Stomach (tissue), 4 donors: Measurements from ENCODE around the gene KCNQ4.

ENCODE experiments used
- EP300 ChIP-seq: sonication (generic); formaldehyde crosslinking; IDR thresholded peaks from one replicate; pipeline ENCODE4 v1.6.1; 2017; ENCODE audit warnings: antibody characterized with exemption
- POLR2A ChIP-seq, 4 donors: fragments of 450-650 bp; IDR thresholded peaks; one replicate each; pipeline ENCODE4 v1.6.1; 2016; ENCODE audit warnings: antibody characterized with exemption in 4 of 4, control low read depth in 2 of 4, mild to moderate bottlenecking in 1 of 4, moderate library complexity in 1 of 4
- POLR2AphosphoS5 ChIP-seq, 3 donors: sonication (generic); formaldehyde crosslinking; IDR thresholded peaks; one replicate each; pipeline ENCODE4 v1.6.1; 2016; ENCODE audit warnings: antibody characterized with exemption in 3 of 3
- TF ChIP-seq, protein P1 (sequence below), 7 experiments: fragments of 450-650 bp in 4 of 7; fragments of 200-600 bp in 3 of 7; sonication (generic) in 3 of 7; IDR thresholded peaks; one replicate each; pipeline ENCODE4 v1.5.1; 2016 to 2019; ENCODE audit warnings: antibody characterized with exemption in 7 of 7, control low read depth in 2 of 7, mild to moderate bottlenecking in 1 of 7

DNA sequence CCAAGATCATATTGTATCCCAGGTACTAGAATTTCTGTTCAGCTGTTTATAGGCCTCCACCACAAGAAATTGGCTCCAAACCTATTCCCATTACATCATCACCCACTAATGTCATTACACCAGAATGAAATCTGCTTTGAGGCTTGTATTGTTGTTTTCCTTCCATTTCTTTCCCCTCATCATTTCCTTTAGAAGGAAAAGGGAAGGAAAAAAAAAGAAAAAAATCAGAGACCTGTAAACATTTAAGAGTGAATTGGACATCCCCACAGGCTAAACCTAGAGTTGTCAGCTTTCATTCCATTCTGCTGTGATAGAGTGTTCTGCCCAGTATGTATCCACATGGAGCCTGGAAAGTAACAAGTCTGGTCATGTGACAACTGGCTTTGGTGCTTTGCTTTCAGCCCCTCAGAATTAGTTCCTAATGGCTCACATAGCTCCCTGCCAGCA, 47.5 kb upstream of the KCNQ4 start:
- TF ChIP-seq EP300: no peak
- TF ChIP-seq, protein P1, sequence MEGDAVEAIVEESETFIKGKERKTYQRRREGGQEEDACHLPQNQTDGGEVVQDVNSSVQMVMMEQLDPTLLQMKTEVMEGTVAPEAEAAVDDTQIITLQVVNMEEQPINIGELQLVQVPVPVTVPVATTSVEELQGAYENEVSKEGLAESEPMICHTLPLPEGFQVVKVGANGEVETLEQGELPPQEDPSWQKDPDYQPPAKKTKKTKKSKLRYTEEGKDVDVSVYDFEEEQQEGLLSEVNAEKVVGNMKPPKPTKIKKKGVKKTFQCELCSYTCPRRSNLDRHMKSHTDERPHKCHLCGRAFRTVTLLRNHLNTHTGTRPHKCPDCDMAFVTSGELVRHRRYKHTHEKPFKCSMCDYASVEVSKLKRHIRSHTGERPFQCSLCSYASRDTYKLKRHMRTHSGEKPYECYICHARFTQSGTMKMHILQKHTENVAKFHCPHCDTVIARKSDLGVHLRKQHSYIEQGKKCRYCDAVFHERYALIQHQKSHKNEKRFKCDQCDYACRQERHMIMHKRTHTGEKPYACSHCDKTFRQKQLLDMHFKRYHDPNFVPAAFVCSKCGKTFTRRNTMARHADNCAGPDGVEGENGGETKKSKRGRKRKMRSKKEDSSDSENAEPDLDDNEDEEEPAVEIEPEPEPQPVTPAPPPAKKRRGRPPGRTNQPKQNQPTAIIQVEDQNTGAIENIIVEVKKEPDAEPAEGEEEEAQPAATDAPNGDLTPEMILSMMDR (IDR thresholded peaks at IDR 0.05): no peak
- TF ChIP-seq POLR2A (IDR thresholded peaks at IDR 0.05): no peak
- no peak for TF ChIP-seq POLR2AphosphoS5 (IDR thresholded peaks at IDR 0.05)
